GM10847 (cell line): ENCODE results near the gene LRRC3.

Source experiments
- POLR2A ChIP-seq: IDR thresholded peaks from 2 replicates; pipeline ENCODE4 v1.6.1; 2011; ENCODE audit not compliant: insufficient read length; ENCODE audit errors: extremely low read depth

LRRC3 gene

DNA sequence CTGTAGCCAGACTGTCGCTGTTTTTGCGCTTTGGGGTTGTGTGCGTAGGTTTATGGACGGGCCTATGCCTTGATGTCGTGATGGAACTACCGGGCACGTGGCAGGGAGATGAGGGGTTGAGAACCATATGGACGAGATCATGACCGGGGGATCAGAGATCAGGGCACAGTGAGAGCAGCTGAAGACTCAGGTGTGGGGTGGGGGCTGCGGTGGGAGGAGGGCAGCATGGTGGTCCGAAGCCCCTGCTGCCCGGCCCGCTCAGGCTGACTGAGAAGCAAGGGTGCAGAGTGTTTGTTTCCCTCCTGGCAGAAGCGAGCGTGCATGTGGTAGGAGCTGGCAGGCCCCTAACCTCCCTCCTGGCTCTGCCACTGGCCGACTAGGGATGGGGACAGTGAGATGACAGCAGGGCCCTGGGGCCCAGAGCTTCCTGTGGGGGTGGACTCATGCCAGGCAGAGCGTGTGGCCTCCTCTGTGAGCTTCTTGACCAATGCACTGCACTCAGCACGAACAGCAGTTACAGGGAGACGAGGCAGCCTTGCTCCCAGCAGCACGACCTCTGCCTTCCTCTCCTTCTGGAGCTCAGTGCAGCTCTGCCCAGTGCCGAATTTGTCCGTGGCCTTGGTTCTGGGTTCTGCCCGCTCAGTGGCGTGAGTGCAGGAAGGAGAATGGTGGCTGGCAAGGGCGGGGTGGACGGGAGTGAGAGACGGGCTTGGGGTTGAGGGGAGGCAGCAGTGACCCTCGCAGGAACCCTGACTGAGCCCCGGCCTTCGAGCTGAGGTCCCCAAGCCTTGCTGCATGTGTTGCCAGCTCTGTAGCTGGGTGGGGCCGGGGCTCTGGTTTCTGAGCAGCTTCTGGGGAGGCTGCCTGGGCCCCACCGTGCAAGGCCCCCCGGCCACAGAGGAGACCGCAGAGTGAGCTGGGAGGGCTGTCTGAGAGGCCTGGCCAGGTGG lies 22.2 kb upstream of the LRRC3 start:
- no peak for TF ChIP-seq POLR2A

DNA sequence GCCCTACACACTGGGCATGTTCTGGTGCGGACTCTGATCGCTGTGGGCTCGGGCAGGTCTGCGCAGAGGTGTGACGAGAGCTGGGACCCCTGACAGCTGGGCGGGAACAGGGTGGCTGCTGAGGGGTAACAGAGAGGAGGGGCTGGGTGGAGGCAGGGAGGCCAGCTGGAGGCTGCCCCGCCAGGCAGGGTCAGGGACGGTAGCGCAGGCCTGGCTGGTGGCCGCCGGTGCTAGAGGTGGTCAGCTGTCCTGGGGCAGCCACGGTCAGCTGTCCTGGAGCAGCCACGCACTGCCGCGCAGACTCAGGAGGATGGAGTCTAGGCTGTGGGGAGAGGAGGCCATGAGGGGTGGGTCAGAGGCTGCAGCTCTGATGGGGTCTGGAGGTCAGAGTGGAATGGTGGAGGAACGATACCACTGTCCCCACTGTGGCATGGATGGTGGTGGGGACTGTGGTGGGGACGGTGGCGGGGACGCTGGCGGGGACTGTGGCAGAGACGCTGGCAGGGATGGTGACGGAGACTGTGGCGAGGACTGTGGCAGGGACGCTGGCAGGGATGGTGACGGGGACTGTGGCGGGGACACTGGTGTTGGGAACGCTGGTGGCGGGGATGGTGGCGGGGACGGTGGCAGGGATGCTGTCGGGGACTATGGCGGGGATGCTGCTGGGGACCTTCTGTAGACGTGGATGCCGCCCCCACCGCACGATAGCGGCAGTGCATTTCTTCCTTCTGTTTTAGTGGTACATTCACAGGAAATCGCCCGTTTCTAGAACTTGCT lies 21.3 kb upstream of the LRRC3 start:
- no peak for TF ChIP-seq POLR2A

DNA sequence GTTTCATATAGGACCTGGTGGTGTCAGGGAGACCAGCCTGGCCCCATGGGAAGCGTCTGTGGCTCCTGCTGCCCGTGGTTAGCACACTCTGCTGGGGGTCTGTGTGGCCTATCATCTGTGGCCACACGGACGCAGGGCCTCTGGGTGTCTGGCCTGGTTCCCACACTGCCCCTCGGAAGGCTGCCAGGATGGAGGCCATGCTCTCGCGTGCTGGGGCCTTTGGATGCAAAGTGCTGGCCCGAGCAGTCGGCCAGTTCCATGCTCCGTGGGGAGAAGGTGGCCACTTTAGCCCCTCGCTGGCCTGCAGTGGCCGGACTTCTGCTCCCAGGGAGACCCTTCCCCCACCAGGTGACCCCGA lies 20.8 kb upstream of the LRRC3 start:
- TF ChIP-seq POLR2A, result no peak

DNA sequence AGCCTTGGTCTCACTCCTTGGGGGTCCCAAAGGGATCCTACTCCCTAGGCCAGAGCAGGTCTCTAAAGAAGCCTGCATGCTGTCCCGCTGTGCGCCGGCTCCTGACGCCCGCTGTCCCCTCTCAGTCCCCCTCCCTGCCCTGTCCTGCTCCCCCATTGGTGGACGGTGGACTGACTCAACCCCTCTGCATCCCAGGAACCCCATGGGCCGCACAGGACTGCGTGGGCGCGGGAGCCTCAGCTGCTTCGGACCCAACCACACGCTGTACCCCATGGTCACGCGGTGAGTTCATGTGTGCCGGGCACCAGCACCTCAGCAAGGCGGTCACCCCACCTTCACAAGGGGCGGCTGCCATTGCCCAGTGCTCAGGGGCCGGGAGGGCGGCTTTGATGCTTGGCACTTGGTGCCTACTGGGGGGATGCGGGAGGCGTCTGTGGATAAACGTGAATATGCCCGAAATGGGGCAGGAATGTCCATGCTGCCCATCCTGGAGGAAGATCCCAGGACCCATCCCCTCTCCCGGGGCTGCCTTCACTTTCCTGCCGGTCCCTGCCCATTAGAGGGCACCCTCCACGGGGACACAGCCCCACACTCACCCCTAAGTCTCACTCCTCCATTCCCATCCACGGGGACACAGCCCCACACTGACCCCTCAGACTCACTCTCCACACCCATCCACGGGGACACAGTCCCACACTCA lies 20.2 kb upstream of the LRRC3 start:
- TF ChIP-seq POLR2A, result no peak

DNA sequence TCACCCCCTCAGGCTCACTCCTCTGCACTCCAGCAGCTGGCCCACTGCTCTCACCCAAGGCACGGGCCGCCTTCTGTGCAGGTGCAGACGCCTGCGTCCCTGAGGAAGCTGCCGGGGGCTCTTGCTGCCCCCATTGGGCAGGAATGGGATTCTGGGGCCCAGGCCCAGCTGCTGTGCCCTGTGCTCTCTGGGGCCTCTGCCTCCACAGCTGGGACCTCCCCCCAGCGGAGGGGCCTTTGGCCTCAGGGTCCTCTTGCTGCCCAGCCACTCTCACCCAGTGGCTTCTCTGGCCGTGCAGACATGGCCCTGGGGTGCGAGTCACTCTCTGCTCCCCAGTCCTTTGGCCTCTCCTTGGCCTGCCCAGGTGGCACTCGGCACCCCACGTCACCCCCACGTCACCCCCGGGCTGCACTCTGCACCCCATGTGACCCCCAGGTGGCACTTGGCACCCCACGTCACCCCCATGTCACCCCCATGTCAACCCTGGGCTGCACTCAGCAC lies 19.1 kb upstream of the LRRC3 start:
- TF ChIP-seq POLR2A, result no peak

DNA sequence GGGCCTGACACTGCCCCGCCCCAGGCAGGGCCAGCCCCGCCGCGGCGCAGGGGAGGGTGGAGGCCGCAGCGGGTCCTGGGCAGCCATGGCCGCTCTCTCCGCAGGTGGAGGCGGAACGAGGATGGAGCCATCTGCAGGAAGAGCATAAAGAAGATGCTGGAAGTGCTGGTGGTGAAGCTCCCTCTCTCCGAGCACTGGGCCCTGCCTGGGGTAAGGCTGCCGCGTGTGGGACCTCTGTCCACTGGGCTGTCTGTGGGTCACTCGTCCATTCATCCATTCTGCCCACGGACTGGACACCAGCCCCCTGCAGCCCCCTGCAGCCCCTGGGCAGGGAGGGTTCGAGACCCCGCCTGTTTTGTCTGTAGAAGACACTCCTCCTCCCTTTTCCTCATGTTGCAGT lies 18.4 kb upstream of the LRRC3 start:
- no peak for TF ChIP-seq POLR2A

DNA sequence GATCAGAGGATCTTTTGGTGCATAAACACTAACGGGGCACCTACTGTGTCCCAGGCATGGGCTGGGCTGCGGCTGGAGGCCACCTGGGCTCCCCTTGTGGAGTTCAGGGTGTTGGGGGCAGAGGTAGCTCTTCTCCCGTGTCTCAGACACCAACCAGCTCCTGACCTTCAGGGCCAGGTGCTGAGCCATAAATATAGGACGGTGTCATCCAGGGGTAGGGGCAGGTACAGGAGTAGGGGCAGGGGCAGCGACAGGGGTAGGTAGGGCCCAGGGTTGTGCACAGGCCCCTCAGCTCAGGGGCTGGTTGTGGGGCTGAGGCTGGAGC lies 18.0 kb upstream of the LRRC3 start:
- no peak for TF ChIP-seq POLR2A

DNA sequence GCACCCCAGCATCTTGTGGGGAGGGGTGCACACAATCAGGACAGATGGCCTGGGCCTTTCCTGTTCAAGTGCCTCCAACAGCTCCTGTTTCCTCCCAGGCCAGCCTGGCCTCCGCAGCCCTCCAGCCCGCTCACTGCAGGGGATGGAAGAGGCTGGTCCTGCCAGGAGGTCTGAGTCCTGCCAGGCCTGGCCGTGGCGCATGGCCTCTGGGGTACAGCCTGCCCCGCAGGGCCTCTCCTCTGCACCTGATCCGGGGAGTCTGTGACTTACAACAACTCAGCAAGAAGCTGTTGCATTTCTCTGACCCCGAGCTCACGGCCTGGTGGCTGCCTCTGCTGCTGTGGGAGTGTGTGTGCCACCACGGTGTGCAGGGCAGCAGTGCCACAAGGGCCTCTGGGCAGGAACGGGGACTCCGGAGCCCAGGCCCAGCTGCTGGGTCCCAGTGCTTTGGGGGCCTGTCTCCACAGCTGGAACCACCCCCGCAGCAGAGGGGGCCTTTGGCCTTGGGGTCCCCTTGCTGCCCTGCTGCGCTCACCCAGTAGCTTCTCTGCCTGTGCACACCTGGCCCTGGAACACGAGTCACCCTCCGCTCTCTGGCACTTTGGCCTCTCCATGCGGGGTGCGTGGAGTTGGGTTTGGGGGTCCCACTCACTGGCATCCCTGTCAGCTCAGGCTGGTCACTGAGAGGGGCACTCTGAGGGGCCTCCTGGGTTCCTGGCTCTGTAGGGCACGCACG lies 17.4 kb upstream of the LRRC3 start:
- TF ChIP-seq POLR2A, result no peak

DNA sequence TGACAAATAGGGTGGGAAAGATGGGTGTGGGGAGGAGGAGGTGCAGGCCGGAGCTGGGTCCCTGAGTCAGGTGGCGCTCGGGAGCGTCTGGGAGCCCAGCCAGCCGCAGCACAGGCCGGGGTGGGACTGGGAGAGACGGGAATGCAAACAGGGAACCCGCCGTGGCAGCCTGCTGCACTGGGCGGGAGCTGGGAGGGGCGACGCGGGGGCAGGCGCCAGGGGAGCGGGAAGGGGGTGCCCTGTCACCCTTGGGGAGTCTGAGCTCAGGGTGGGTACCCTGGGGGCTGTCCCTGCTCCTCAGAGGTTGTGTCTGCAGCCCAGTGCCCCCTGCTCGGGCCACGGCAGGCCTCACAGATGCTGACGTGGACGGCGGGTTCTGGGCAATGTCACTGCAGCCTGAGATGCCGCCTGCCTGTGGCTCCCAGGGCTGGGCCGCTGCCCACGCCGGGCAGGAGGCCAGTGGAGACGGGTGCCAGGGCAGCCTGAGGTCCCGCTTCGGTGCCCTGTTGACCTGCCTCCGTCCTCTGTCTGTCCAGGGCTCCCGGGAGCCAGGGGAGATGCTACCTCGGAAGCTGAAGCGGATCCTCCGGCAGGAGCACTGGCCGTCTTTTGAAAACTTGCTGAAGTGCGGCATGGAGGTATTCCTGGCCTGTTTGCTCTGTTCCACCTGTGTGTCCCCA lies 16.6 kb upstream of the LRRC3 start:
- TF ChIP-seq POLR2A, result no peak

DNA sequence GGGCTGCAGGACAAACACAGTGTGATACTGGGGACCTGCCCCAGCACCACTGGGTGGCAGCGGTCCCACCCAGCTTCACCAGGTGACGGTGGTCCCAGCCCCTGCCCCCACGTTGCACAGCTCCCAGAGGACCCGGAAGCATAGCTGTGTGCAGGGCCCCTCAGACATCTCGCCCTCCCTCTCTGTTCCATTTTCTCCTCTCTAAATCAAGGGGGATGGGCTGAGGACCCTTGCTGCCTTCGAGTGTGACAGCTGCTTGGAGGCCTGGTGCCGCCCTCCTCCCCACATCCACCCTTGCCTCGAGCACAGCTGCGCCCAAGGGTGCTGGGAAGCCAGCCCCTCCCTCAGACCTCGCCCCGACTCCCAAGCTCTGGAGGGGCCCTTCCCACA lies 16.1 kb upstream of the LRRC3 start:
- no peak for TF ChIP-seq POLR2A

DNA sequence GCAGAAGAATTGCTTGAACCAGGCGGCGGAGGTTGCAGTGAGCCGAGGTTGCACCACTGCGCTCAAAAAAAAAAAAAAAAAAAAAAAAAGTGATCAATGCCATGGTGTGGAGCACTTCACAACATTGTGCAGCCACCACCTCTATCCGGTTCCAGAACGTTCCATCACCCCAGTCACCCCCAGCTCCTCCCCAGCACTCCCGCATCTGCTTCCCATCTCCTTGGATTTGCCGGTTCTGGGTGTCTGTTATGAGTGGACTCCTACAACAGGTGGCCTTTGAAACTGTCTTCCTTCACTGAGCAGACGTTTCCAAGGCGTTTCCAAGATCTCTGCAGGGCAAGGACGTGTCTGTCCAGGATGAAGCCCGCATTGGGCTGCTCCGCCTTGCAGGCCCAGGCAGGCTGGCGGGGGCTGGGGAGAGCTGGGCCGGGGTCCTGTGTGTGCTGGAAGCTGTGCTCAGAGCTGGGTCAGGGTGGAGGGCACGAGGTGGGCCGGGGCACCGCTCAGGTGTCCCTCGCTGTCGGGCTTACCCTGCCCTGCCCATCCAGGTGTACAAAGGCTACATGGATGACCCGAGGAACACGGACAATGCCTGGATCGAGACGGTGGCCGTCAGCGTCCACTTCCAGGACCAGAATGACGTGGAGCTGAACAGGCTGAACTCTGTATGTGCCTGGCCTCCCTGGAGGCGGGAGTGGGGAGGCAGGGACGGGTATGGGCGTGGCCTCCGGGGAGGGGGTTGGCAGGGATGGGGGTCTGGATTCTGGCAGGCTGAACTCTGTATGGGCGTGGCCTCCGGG lies 14.9 kb upstream of the LRRC3 start:
- TF ChIP-seq POLR2A, result no peak

DNA sequence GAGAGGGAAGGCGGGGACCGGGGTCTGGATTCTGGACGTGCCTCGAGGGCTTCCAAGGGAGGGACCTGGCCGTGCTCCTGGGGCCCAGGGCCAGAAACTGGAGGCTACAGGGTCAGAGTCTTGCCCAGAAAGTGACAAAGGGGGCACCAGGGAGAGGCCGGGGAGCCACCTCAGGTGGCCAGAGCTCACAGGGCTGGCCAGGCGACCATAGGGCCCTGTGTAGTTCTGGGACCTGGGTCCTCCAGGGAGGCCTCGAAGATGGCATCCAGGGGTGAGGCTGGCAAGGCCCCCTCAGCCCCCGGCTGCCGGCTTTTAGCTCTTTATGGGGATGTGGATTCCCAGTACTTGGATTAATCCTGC lies 14.3 kb upstream of the LRRC3 start:
- TF ChIP-seq POLR2A, result no peak

DNA sequence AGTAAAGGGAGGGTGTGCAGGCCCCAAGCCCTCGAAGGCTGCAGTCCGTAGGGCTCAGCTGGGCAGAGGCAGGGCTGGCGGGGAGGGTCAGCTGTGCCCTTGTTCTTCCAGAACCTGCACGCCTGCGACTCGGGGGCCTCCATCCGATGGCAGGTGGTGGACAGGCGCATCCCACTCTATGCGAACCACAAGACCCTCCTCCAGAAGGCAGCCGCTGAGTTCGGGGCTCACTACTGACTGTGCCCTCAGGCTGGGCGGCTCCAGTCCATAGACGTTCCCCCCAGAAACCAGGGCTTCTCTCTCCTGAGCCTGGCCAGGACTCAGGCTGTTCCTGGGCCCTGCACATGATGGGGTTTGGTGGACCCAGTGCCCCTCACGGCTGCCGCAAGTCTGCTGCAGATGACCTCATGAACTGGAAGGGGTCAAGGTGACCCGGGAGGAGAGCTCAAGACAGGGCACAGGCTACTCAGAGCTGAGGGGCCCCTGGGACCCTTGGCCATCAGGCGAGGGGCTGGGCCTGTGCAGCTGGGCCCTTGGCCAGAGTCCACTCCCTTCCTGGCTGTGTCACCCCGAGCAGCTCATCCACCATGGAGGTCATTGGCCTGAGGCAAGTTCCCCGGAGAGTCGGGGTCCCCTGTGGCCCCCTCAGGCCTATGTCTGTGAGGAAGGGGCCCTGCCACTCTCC lies 13.6 kb upstream of the LRRC3 start:
- TF ChIP-seq POLR2A, result no peak
